ENCODE measurements around the gene TBC1D22A. TPM values are rescaled to one million over a fixed set of nuclear protein-coding genes. Genes with fewer than 3 reads are reported as not detected.
"Not testable (repeated sequence)": the region's sequence is repeated elsewhere in the genome, so short reads cannot be mapped to it uniquely, and the experiment has no call there.

Gene TBC1D22A
- total and polyA plus RNA-seq, 4 donors, result 4.1 to 12.4 (median 8.4) TPM

DNA sequence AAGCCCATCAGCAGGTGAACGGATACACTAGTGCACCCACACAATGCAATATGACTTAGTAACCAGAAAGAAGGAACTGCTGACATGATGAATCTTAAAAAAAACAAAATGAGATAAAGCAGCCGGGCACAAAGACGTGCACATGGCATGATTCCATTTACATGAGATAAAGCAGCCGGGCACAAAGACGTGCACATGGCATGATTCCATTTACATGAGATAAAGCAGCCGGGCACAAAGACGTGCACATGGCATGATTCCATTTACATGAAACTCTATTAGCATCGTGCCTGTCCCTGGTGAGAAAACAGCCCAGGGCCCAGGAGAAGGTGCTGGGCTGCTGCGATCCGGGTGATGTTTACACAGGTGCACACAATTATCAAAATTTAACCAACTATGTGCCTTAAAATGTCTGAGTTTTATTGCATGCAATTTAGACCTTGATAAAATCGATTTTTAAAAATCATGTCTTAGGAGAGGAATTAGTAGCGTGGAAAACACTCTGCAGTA, 28.2 kb upstream of the TBC1D22A start:
- not testable (repeated sequence) for H3K27me3 ChIP-seq (ENCODE audit: control insufficient read depth in 4 of 4, insufficient read depth in 4 of 4, low read length in 3 of 4); H3K36me3 ChIP-seq (ENCODE audit: control insufficient read depth in 4 of 4, insufficient read depth in 3 of 4, low read depth in 1 of 4, low read length in 3 of 4); DNase-seq (ENCODE audit: low spot score); H3K9ac ChIP-seq (ENCODE audit: low read depth in 1 of 2, low read length in 2 of 2); H3K9me3 ChIP-seq (ENCODE audit: control insufficient read depth in 4 of 4, low read length in 3 of 4); H3K4me3 ChIP-seq (ENCODE audit: low read depth in 1 of 3, low read length in 3 of 3)
- TF ChIP-seq, protein P1, sequence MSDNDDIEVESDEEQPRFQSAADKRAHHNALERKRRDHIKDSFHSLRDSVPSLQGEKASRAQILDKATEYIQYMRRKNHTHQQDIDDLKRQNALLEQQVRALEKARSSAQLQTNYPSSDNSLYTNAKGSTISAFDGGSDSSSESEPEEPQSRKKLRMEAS (IDR thresholded peaks at IDR 0.05), result peak; percentile 2
- Histone ChIP-seq H3K4me1 (ENCODE audit: control insufficient read depth in 4 of 4, insufficient read depth in 4 of 4, low read length in 3 of 4) (peaks cover 20 to 72% (median 57%) of the 10 kb centered on the region in 4 donors), H3K27ac (ENCODE audit: low read depth in 1 of 2, low read length in 2 of 2) (peak overlapping the region; percentile 88 to 89)
- 17% methylated on average over 12 of the region's 12 CpGs for WGBS

DNA sequence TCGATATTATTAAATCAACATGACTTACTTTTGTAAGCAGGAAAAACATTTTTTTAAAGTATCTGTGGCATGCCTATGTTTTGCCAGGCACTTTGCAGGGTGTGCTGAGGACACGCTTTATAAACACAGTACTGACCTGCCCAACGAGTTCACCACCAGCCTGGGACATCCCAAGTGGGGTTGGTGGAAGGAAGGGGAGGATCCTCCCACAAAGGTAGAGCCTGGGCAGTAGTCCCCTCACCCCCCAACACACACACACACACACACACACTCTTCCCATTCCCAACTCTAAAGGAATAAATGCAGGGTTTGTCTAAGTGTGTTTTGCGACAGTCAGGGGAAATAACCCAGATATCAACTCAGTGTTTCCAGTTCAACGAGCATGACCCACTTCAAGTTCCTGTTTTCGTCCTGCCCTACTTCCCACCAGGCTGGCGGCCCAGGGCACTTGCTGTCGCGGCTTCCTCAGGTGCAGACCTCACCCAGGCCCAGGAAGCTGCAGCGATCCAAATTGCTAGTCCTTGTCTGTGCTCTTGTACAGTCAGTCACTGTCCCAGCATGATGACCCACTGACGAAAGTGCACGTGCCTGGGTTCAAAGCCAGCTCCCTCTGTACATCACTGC, 27.5 kb upstream of the TBC1D22A start:
- no peaks in the 10 kb centered on the region for H3K36me3 ChIP-seq (ENCODE audit: control insufficient read depth in 4 of 4, insufficient read depth in 3 of 4, low read depth in 1 of 4, low read length in 3 of 4)
- 10% methylated on average over 12 of the region's 12 CpGs for WGBS
- TF ChIP-seq SP1 (IDR thresholded peaks at IDR 0.05) (peak; percentile 37), RXRA (IDR thresholded peaks at IDR 0.05) (peak; percentile 61 to 85), ATF3 (IDR thresholded peaks at IDR 0.05) (no peak), RAD21 (IDR thresholded peaks at IDR 0.05) (peak in 1 of 2 donors; percentile 12), TAF1 (conservative IDR thresholded peaks at IDR 0.05) (no peak), FOXA1 (IDR thresholded peaks at IDR 0.05) (no peak)
- TF ChIP-seq, protein P2, sequence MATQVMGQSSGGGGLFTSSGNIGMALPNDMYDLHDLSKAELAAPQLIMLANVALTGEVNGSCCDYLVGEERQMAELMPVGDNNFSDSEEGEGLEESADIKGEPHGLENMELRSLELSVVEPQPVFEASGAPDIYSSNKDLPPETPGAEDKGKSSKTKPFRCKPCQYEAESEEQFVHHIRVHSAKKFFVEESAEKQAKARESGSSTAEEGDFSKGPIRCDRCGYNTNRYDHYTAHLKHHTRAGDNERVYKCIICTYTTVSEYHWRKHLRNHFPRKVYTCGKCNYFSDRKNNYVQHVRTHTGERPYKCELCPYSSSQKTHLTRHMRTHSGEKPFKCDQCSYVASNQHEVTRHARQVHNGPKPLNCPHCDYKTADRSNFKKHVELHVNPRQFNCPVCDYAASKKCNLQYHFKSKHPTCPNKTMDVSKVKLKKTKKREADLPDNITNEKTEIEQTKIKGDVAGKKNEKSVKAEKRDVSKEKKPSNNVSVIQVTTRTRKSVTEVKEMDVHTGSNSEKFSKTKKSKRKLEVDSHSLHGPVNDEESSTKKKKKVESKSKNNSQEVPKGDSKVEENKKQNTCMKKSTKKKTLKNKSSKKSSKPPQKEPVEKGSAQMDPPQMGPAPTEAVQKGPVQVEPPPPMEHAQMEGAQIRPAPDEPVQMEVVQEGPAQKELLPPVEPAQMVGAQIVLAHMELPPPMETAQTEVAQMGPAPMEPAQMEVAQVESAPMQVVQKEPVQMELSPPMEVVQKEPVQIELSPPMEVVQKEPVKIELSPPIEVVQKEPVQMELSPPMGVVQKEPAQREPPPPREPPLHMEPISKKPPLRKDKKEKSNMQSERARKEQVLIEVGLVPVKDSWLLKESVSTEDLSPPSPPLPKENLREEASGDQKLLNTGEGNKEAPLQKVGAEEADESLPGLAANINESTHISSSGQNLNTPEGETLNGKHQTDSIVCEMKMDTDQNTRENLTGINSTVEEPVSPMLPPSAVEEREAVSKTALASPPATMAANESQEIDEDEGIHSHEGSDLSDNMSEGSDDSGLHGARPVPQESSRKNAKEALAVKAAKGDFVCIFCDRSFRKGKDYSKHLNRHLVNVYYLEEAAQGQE (IDR thresholded peaks at IDR 0.05), result no peak
- TF ChIP-seq, protein P3, sequence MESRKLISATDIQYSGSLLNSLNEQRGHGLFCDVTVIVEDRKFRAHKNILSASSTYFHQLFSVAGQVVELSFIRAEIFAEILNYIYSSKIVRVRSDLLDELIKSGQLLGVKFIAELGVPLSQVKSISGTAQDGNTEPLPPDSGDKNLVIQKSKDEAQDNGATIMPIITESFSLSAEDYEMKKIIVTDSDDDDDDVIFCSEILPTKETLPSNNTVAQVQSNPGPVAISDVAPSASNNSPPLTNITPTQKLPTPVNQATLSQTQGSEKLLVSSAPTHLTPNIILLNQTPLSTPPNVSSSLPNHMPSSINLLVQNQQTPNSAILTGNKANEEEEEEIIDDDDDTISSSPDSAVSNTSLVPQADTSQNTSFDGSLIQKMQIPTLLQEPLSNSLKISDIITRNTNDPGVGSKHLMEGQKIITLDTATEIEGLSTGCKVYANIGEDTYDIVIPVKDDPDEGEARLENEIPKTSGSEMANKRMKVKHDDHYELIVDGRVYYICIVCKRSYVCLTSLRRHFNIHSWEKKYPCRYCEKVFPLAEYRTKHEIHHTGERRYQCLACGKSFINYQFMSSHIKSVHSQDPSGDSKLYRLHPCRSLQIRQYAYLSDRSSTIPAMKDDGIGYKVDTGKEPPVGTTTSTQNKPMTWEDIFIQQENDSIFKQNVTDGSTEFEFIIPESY (IDR thresholded peaks at IDR 0.05), result no peak
- H3K9ac ChIP-seq (ENCODE audit: low read depth in 1 of 2, low read length in 2 of 2), result peak overlapping the region in 1 of 2 donors; percentile 50
- H3K27ac ChIP-seq (ENCODE audit: low read depth in 1 of 2, low read length in 2 of 2), result peak overlapping the region; percentile 88 to 89
- no peaks in the 10 kb centered on the region for H3K9me3 ChIP-seq (ENCODE audit: control insufficient read depth in 4 of 4, low read length in 3 of 4)
- DNase-seq (ENCODE audit: low spot score), result no peak
- H3K27me3 ChIP-seq (ENCODE audit: control insufficient read depth in 4 of 4, insufficient read depth in 4 of 4, low read length in 3 of 4), result no peaks in the 10 kb centered on the region
- H3K4me1 ChIP-seq (ENCODE audit: control insufficient read depth in 4 of 4, insufficient read depth in 4 of 4, low read length in 3 of 4), result peaks cover 20 to 78% (median 60%) of the 10 kb centered on the region in 4 donors
- H3K4me3 ChIP-seq (ENCODE audit: low read depth in 1 of 3, low read length in 3 of 3), result no peak overlapping the region
